Panc1 (cell line): ENCODE results near the gene TMEM154.

Experiments
- CTCF ChIP-seq: fragments of 450-650 bp; IDR thresholded peaks from 2 replicates; pipeline ENCODE4 v1.5.1; 2017; ENCODE audit warnings: mild to moderate bottlenecking
- POLR2AphosphoS5 ChIP-seq: IDR thresholded peaks from 2 replicates; pipeline ENCODE4 v1.6.1; 2012; ENCODE audit warnings: mild to moderate bottlenecking, low read depth, low read length, moderate library complexity
- REST ChIP-seq, 2 experiments: IDR thresholded peaks; 2 replicates each; pipeline ENCODE4 v1.6.1; 2011 to 2012; ENCODE audit warnings: low read depth in 2 of 2, control low read depth in 1 of 2, low read length in 1 of 2, mild to moderate bottlenecking in 1 of 2, moderate library complexity in 1 of 2; ENCODE audit not compliant: insufficient read depth in 1 of 2
- SIN3A ChIP-seq: IDR thresholded peaks from 2 replicates; pipeline ENCODE4 v1.6.1; 2012; ENCODE audit warnings: low read depth, mild to moderate bottlenecking, low read length, moderate library complexity, borderline replicate concordance; ENCODE audit not compliant: insufficient read depth
- TCF7L2 ChIP-seq: IDR thresholded peaks from 2 replicates; pipeline ENCODE4 v1.6.1; 2011; ENCODE audit warnings: mild to moderate bottlenecking, low read depth, low read length, inconsistent platforms

- TF ChIP-seq CTCF (no peak), POLR2AphosphoS5 (no peak), SIN3A (no peak), REST (IDR thresholded peaks at IDR 0.05; ENCODE audit: insufficient read depth in 1 of 2, low read depth in 2 of 2, low read length in 1 of 2) (no peak), TCF7L2 (no peak)
Observed at GRCh38 chr4:152708796-152709195, 29.0 kb upstream of the TMEM154 start.
